Measurements from ENCODE around the gene COL11A1. TPM values are rescaled to one million over a fixed set of nuclear protein-coding genes. Genes with fewer than 3 reads are reported as not detected.
"Not testable (repeated sequence)": the region's sequence is repeated elsewhere in the genome, so short reads cannot be mapped to it uniquely, and the experiment has no call there.

The COL11A1 gene
- total RNA-seq, 1 experiment from 2014 or later, result 1.0 TPM

DNA sequence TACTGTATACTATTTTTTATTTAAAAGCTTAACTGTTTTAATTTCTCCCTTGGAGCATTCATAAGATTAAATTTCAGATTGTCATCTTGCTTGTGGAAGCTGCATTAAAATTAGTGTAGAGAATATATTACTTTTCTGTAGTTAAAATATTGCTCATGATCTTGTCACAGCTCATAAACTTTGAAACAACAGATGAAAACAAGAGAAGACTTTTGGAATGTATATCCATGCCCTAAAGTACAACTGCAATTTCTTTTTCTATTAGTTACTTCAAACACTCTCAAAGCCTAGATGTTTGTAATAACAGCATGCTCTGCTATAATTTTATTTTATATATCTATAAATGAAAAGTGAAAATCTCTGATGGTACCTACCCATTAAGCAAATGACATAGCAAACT is 155.9 kb downstream of the COL11A1 start:
- in situ Hi-C loops (cut with HindIII; ENCODE audit: low pct_unique_long_range_greater_than_20kb, low sequenced_read_pairs), result no loop called here
- DNase-seq (ENCODE audit: low read depth), result no peak

DNA sequence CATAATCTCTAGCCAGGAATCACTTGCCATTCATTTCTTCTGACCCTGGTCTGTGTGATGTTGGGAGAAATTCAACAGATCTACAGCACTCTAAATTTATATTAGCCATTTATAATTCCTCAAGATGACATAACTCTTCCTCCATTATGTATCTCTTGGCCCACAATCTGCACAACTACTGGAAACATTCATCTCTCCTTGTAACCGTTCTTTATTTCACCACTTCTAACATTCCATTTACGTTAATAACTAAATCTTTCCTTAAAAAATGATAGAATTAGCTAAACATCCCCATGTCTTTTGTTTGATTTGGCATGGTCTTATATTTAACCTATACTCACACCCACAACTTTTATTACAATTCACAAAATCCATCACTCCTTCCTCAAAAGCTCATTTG is 166.0 kb downstream of the COL11A1 start:
- in situ Hi-C loops (cut with HindIII; ENCODE audit: low pct_unique_long_range_greater_than_20kb, low sequenced_read_pairs), result no loop called here
- DNase-seq (ENCODE audit: low read depth), result no peak

DNA sequence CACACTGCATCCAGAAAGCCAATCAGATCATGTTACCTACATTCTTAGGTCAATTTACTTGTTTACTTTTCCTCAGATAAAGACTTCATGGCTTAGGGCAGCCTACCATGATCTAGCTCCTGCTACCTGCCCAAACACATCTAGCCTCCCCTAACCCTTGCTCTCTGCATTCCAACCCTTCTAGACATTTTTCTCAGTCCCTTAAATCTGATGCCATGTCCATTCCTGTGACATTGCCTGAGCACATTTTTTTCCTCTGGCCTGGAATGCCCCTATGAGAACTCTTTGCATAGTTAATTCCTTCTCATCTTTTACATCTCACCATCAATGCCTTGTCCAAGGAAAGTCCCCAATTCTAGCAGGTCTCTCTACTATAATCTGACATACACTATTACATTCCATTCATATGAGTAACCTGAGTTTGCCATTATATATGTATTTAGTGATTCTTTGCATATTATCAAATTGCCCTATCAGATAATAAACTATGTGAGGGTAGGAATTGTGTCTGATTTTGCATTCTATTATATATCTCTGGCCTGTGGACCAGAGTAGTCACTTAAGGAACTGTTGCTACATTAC is 166.9 kb downstream of the COL11A1 start:
- peak; percentile 0 for DNase-seq (ENCODE audit: low read depth)
- in situ Hi-C loops (cut with HindIII; ENCODE audit: low pct_unique_long_range_greater_than_20kb, low sequenced_read_pairs), result no loop called here

DNA sequence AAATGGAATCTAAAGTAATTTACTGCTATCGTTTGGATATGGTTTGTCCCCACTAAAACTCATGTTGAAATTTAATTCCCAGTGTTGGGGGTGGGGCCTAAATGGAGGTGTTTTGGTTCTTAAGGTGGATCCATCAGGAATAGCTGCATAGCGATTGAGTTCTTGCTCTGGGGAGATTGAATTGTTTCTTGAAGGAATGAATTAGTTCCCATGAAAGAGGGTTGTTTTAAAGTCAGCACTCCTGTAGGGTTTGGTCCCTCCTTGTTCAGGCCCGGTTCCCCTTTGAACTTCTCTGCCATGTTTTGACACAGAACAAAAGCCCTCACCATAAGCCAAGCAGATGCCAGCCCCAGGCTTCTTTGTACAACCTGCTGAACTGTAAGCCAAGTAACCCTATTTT is 170.9 kb downstream of the COL11A1 start:
- in situ Hi-C loops (cut with HindIII; ENCODE audit: low pct_unique_long_range_greater_than_20kb, low sequenced_read_pairs), result no loop called here
- DNase-seq (ENCODE audit: low read depth), result no peak

DNA sequence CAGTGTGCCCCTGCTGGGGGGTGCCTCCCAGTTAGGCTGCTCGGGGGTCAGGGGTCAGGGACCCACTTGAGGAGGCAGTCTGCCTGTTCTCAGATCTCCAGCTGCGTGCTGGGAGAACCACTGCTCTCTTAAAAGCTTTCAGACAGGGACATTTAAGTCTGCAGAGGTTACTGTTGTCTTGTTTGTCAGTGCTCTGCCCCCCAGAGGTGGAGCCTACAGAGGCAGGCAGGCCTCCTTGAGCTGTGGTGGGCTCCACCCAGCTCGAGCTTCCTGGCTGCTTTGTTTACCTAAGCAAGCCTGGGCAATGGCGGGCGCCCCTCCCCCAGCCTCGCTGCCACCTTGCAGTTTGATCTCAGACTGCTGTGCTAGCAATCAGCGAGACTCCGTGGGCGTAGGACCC is 175.0 kb downstream of the COL11A1 start:
- in situ Hi-C loops (cut with HindIII; ENCODE audit: low pct_unique_long_range_greater_than_20kb, low sequenced_read_pairs); DNase-seq (ENCODE audit: low read depth): not testable (repeated sequence)

DNA sequence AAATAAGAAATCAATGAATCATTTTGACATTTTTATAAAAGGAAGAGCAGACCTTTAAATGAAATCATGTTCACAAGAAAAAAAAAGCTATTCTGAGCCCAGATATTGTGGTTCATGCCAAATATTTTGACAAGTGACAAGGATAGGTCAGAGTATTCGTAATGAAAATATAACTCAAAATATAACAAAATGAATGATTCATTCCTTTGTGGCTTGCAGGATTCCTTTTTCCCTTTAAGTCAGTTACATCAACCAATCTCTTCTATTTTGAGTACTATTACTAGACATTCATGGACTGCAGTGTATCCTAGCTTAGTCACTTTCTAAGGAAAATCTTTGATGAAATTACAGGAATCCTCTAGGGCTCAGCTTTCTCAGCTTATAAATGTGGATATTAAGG is 188.7 kb downstream of the COL11A1 start:
- in situ Hi-C loops (cut with HindIII; ENCODE audit: low pct_unique_long_range_greater_than_20kb, low sequenced_read_pairs), result no loop called here
- DNase-seq (ENCODE audit: low read depth), result no peak

DNA sequence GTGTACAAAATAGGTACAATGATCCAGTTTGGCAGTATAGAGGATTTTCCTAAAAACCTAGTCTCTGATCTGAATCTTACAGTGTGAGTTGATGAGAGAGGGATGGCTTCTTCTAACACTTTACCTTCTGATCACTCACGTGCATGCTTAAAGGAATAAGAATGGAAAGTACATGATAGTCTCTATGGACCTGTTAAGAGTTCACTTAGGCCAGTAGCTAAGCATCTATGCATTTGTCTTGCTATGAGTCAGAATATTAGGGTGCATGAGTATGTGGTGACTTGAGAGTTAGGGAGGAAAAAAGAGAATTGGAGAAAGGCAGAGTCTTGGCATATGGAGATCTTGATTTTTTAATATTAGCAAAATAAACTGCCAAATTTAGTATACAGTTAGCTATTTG is 206.3 kb downstream of the COL11A1 start:
- DNase-seq (ENCODE audit: low read depth), result no peak
- in situ Hi-C loops (cut with HindIII; ENCODE audit: low pct_unique_long_range_greater_than_20kb, low sequenced_read_pairs), result no loop called here

DNA sequence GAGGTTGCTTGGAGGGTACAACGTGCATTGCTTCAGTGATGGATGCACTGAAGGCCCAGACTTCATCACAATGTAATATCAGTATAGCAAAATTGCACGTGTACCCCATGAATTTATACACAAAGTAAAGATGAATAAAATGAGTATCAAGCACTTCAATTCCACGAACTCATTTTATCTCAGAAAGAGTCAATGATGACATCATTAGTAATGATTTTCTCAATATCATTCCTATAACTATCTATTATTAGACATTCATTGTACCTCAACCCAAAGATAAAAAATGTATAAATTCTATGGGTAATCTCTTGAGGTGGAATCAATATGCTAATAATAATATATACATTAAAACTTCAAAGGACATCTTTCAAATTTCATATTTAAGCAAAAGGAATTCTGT is 208.4 kb downstream of the COL11A1 start:
- no peak for DNase-seq (ENCODE audit: low read depth)
- in situ Hi-C loops (cut with HindIII; ENCODE audit: low pct_unique_long_range_greater_than_20kb, low sequenced_read_pairs), result no loop called here

DNA sequence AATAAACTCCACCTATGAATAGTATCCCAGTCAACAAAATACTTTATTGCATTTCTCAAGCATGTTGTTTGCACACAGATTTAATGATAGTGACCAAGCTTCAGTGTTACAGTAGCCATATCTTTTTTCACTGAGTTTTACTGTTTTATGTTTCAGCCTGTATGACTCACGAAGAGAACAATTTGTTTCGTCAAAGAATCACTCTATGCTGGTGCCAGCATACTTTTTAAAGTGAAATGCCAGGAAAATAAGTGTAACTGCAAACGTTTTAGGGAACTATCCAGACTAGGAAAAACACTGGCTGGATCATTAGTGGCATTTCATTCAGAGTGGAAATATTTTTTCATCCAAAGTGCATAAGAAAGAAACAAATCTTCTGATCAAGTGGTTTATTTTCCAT is 210.8 kb downstream of the COL11A1 start:
- no peak for DNase-seq (ENCODE audit: low read depth)
- in situ Hi-C loops (cut with HindIII; ENCODE audit: low pct_unique_long_range_greater_than_20kb, low sequenced_read_pairs), result no loop called here

DNA sequence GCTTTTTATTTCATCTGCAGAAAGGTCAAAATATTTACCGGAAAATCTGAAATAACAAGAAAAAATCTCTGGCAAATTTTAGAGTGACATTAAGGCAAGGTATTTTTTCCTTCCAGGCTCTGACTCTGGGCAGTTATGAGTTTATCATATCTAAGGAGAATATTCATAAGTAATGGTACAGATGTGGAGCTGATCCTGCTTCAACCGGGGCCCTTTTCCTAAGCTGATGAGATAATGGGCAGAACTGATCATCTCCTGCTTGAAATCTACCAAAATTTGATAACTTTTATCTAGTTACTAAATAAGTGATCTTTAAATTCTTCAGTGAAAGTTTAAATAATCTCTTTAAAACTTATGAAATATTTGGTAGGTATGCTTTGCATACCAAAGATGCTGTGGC is 211.6 kb downstream of the COL11A1 start:
- no peak for DNase-seq (ENCODE audit: low read depth)
- in situ Hi-C loops (cut with HindIII; ENCODE audit: low pct_unique_long_range_greater_than_20kb, low sequenced_read_pairs), result no loop called here

DNA sequence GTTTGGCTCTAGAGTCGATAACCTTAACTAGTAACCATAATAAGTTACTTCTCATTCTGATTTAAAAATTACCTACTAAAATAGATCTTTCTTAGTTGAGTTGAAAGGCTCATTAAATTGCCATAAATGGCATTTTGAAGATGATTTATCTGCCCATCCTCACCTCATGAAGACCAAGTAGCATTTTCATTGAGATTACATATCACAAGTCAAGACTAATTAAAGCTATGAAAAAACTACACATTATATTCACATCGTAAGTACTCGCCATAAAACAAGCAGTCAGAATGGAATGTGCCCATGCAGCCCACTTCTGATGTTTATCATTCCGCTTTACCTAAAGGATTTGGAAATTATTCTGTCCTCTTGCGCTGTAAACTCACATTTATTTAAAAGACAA is 212.0 kb downstream of the COL11A1 start:
- DNase-seq (ENCODE audit: low read depth), result no peak
- in situ Hi-C loops (cut with HindIII; ENCODE audit: low pct_unique_long_range_greater_than_20kb, low sequenced_read_pairs), result no loop called here

DNA sequence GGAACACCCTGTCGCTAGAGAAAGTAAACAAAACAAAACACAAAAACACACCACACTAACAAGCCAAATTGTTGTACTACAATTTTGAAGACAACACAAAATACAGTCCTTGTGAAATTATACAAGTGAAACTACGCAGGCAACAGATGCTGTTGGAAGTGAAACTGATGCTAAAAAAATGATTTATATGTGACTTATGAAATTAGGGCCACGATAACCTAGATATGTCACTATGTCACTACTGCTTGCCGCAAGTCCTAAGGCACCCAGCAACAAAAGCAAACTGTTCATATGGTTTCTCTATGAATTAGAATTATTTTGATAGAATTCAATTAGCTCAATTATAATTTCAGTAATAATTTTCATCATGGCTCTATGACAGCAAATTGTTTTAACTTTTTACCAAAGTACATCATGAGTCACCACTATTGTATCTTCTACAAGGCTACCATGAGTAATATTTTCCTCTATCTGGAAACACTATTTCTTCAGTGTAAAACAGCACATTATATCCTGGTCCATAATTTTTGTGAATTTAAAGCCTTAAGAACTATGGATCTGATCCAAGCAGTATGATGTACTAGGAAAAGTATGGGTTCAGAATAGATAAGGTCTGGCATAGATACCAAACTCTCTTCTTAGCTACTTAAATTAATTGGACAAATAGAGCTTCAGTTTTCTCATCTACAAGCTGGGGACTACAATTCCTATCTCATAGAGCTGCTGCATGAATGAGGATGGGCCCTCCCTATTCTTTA is 216.3 kb downstream of the COL11A1 start:
- no peak for DNase-seq (ENCODE audit: low read depth)
- in situ Hi-C loops (cut with HindIII; ENCODE audit: low pct_unique_long_range_greater_than_20kb, low sequenced_read_pairs), result no loop called here

DNA sequence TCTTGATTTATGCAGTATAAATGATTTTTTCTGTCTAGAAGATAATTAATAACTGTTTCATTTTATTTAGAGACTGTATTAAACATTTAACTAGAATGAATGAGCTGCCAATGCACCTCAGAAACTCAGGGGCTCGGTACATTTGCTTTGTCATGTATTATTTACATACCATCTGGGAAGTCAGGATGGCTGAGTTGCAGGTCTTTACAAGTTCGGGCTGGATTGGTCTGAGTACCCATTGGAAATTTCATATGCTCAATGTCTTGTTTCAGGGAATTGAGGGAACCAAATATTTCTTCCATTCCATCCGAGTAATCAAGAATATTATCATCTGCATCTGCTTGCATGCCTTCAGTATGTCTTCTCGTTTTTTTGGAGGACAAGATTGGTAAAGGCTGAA is 221.7 kb downstream of the COL11A1 start:
- DNase-seq (ENCODE audit: low read depth), result no peak
- in situ Hi-C loops (cut with HindIII; ENCODE audit: low pct_unique_long_range_greater_than_20kb, low sequenced_read_pairs), result no loop called here

DNA sequence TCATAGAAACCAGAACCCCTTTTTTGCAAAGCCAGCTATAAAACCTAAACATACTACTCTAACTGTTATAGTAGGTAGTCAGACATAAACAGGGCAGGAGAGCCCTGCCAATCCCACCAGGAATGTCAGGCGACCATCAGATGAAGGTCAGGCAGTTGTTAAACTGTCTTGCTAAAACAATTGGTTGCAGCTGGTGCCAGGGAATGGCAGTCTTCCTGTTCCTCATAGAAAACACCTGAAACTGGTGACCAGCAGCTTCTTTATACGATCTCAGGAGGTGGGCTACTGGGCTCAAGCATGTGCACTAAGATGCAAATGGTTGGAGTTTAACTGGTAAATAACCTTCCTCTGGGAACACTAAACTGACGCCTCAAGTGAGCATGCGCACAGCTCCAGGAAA is 224.1 kb downstream of the COL11A1 start:
- DNase-seq (ENCODE audit: low read depth), result no peak
- in situ Hi-C loops (cut with HindIII; ENCODE audit: low pct_unique_long_range_greater_than_20kb, low sequenced_read_pairs), result no loop called here

DNA sequence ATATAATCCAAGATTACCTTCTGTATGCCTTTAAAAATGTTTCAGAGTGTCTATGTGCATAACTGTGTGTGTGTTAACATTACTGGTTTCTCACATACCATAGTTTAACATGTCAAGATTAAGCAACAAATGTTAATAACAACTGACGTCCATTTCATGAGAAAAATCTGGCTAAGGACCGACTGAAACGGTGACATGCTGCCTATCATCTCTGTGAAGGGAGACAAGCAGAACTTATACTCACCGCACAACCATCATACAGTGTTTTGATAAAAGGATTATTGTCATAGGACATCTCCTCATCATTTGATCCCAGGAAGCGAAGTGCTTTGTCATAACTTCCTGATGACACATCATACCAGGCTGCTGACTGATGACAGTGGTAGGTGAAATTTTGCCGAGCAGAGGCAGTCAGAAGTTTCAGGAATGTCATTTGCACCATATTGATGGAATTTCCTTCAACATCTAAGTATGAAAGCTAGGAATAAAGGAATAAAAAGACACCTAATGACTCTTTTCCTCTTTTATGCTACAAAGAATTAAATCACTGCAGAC is 228.8 kb downstream of the COL11A1 start:
- in situ Hi-C loops (cut with HindIII; ENCODE audit: low pct_unique_long_range_greater_than_20kb, low sequenced_read_pairs), result no loop called here
- DNase-seq (ENCODE audit: low read depth), result peak; percentile 48

DNA sequence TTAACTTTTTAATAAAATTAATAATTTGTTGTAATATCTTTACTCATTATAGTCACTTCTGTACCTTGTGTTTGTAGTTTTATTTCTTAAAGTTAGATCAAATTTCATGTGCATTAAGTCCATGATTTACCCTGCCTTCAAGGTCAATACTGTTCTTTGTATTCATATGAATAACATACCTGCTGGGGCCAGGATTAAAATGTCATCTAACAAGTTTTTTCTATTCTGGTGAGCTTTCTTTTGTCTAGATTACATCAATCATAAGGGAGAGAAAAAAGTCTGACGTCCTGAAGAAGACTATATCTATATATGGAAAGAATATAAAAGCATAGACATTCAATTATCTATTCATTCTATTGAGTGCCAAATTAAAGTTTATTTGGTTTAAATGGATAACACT is 232.6 kb downstream of the COL11A1 start:
- DNase-seq (ENCODE audit: low read depth), result no peak
- in situ Hi-C loops (cut with HindIII; ENCODE audit: low pct_unique_long_range_greater_than_20kb, low sequenced_read_pairs), result no loop called here

DNA sequence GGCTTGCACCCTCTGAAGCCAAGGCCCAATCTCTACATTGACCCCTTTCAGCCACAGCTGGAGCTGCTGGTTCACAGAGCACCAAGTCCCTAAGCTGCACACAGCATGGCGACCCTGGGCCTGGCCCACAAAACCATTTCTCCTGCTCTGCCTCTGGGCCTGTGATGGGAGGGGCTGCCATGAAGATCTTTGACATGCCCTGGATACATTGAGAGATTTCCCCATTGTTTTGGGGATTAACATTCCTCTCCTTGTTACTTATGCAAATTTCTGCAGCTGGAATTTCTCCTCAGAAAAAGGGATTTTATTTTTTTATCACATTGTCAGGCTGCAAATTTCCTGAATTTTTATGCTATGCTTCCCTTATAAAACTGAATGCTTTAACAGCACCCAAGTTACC is 235.8 kb downstream of the COL11A1 start:
- in situ Hi-C loops (cut with HindIII; ENCODE audit: low pct_unique_long_range_greater_than_20kb, low sequenced_read_pairs), result no loop called here
- no peak for DNase-seq (ENCODE audit: low read depth)

DNA sequence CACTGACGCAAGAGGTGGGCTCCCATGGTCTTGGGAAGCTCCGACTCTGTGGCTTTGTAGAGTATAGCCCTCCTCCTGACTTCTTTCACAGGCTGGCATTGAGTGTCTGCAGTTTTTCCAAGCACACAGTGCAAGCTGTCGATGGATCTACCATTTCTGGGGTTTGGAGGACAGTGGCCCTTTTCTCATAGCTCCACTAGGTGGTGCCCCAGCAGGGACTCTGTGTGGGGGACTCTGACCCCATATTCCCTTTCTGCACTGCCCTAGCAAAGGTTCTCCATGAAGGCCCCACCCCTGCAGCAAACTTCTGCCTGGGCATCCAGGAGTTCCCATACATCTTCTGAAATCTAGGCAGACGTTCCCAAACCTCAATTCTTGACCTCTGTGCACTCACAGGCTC is 236.2 kb downstream of the COL11A1 start:
- in situ Hi-C loops (cut with HindIII; ENCODE audit: low pct_unique_long_range_greater_than_20kb, low sequenced_read_pairs), result no loop called here
- DNase-seq (ENCODE audit: low read depth), result no peak

DNA sequence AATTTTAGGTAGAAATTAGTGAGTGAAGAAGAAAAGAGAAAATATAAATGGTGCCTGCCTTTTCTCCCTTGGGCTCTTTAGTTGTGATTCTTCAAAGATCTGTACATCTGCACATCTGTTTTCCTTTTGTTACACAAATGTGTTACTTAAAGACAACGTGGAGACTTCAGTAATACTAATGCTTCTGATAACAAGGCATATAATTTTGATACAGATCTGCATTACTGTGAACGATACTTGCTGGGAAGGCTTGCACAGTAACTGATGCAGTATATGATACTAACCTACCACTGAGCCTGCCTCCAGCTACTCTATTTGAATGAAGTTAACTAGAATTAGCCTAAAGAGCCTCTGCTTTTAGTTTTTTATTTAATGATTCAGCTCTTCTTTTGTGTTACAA is 244.6 kb downstream of the COL11A1 start:
- DNase-seq (ENCODE audit: low read depth), result no peak
- in situ Hi-C loops (cut with HindIII; ENCODE audit: low pct_unique_long_range_greater_than_20kb, low sequenced_read_pairs), result no loop called here

DNA sequence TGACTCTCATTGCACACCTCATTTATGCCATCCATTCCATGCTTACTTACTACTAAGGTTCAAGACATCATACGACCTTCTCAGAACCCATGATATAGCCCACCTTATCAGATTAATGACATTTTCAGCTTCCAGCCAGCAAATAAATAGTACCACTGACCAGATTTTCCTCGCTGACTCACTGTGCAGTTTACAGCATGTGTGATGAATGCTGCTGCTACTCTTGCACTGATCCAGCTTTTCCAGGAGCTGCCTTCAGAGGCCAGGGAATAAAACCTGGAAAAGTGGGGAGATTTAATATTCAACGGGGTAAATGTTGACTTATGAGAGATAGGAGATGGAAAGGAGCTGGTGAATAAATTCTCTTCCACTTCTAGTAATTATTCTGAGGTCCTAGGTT is 247.1 kb downstream of the COL11A1 start:
- in situ Hi-C loops (cut with HindIII; ENCODE audit: low pct_unique_long_range_greater_than_20kb, low sequenced_read_pairs), result no loop called here
- no peak for DNase-seq (ENCODE audit: low read depth)
